Sigmoid colon (tissue), 7 donors: ENCODE results near the gene IER5. TPM values are rescaled to one million over a fixed set of nuclear protein-coding genes. Genes with fewer than 3 reads are reported as not detected.

Source experiments
- DNase-seq: peaks from one replicate; pipeline ENCODE4 v3.0.0-alpha.2; 2019
- H3K27ac ChIP-seq, 4 donors: fragments of 200-600 bp; sonication (generic); one replicate each; pipeline ENCODE4 v1.5.1; 2016 to 2019; ENCODE audit warnings: mild to moderate bottlenecking in 1 of 4
- H3K27me3 ChIP-seq, 3 donors: fragments of 200-600 bp; sonication (generic); one replicate each; pipeline ENCODE4 v1.5.1; 2019; ENCODE audit warnings: mild to moderate bottlenecking in 1 of 3
- H3K36me3 ChIP-seq, 4 donors: fragments of 200-600 bp; sonication (generic); one replicate each; pipeline ENCODE4 v1.5.1; 2016 to 2019
- H3K4me1 ChIP-seq, 4 donors: fragments of 200-600 bp; sonication (generic); one replicate each; pipeline ENCODE4 v1.5.1; 2017 to 2019
- H3K4me3 ChIP-seq, 4 donors: fragments of 200-600 bp; sonication (generic); one replicate each; pipeline ENCODE4 v1.5.1; 2017 to 2019; ENCODE audit warnings: mild to moderate bottlenecking in 2 of 4, moderate library complexity in 1 of 4
- H3K9me3 ChIP-seq, 4 donors: fragments of 200-600 bp in 3 of 4; sonication (generic) in 3 of 4; one replicate each; pipeline versions ENCODE4 v1.5.1 to v1.6.1; 2013 to 2019
- EP300 ChIP-seq, 4 donors: sonication (generic); formaldehyde crosslinking; IDR thresholded peaks; one replicate each; pipeline ENCODE4 v1.6.1; 2017; ENCODE audit warnings: antibody characterized with exemption in 4 of 4
- POLR2A ChIP-seq, 2 donors: fragments of 450-650 bp; IDR thresholded peaks; one replicate each; pipeline ENCODE4 v1.6.1; 2016; ENCODE audit warnings: antibody characterized with exemption in 2 of 2, mild to moderate bottlenecking in 2 of 2, moderate library complexity in 2 of 2
- POLR2AphosphoS5 ChIP-seq, 4 donors: sonication (generic); formaldehyde crosslinking; IDR thresholded peaks; one replicate each; pipeline ENCODE4 v1.6.1; 2017; ENCODE audit warnings: antibody characterized with exemption in 4 of 4
- WGBS, 2 donors: extraction: QIAGEN DNeasy Blood & Tissue Kit; methylation state at CpG; one replicate each; pipeline ENCODE4 v1.1.7; 2013; 5-methylcytosine and 5-hydroxymethylcytosine counted together
- intact Hi-C: fragments of 100-400 bp; cut with DNase I; formaldehyde crosslinking; loops from one replicate; pipeline ENCODE4 v1.15.1; 2023
- polyA plus RNA-seq, 3 donors: library from polyadenylated mRNA; stranded (reverse); fragments of 200-250 nt; gene quantifications; one replicate each; pipeline ENCODE4 v1.2.3, GENCODE V29; 2013
- total RNA-seq, 4 donors: library from RNA; depleted of rRNA; stranded (reverse); fragments of >200 nt; gene quantifications; one replicate each; pipeline ENCODE4 v1.1.0, GENCODE V29; 2016
- TF ChIP-seq, protein P1 (sequence below), 4 experiments: fragments of 450-650 bp in 3 of 4; fragments of 200-600 bp in 1 of 4; IDR thresholded peaks; one replicate each; pipeline ENCODE4 v1.5.1; 2016 to 2019; ENCODE audit warnings: antibody characterized with exemption in 4 of 4, mild to moderate bottlenecking in 3 of 4, moderate library complexity in 2 of 4
- donor health status: healthy with polysubstance abuse.
- donor health status: Bipolar disorder and iron deficiency.
- donor health status: healthy.

Gene IER5
- total and polyA plus RNA-seq, 7 donors, result 7.7 to 11.7 (median 9.6) TPM

DNA sequence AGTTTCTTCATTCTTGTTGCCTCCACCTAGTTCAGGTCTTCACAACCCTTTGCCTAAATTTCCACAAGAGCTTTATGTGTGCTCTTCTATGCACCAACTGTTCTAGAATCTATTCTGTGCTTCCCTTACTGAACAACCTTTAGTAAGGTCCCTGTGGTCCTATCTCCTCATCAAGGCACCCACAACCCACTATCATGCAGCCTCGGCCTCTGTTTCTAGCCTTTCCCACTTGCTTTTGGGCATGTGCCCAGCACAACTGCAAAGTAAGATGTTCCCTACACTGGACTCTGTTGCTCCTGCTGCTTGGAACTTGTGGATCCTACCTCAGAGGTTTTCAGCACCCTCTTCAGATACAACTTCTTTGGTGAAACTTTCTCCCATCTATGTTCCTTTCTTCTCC, 2.4 kb upstream of the IER5 start:
- DNase-seq, result no peak
- WGBS, 2 donors, result 96 to 99% methylated on average over 1 of the region's 1 CpG
- no peak for TF ChIP-seq POLR2A (IDR thresholded peaks at IDR 0.05)
- no peak for TF ChIP-seq POLR2AphosphoS5 (IDR thresholded peaks at IDR 0.05)
- no peak for TF ChIP-seq EP300 (IDR thresholded peaks at IDR 0.05)
- TF ChIP-seq, protein P1, sequence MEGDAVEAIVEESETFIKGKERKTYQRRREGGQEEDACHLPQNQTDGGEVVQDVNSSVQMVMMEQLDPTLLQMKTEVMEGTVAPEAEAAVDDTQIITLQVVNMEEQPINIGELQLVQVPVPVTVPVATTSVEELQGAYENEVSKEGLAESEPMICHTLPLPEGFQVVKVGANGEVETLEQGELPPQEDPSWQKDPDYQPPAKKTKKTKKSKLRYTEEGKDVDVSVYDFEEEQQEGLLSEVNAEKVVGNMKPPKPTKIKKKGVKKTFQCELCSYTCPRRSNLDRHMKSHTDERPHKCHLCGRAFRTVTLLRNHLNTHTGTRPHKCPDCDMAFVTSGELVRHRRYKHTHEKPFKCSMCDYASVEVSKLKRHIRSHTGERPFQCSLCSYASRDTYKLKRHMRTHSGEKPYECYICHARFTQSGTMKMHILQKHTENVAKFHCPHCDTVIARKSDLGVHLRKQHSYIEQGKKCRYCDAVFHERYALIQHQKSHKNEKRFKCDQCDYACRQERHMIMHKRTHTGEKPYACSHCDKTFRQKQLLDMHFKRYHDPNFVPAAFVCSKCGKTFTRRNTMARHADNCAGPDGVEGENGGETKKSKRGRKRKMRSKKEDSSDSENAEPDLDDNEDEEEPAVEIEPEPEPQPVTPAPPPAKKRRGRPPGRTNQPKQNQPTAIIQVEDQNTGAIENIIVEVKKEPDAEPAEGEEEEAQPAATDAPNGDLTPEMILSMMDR (IDR thresholded peaks at IDR 0.05), result no peak
- peaks cover 0 to 17% (median 11%) of the 10 kb centered on the region in 4 donors for H3K4me1 ChIP-seq
- H3K9me3 ChIP-seq, result no peaks in the 10 kb centered on the region
- intact Hi-C loops, result loop anchor here (5.0 kb wide), 2 partner anchors 64 to 174 kb away; partner anchors contain the start of genes KIAA1614 and STX6
- H3K36me3 ChIP-seq, result no peaks in the 10 kb centered on the region
- H3K27ac ChIP-seq, result no peak overlapping the region
- H3K4me3 ChIP-seq, result no peak overlapping the region
- no peaks in the 10 kb centered on the region for H3K27me3 ChIP-seq

DNA sequence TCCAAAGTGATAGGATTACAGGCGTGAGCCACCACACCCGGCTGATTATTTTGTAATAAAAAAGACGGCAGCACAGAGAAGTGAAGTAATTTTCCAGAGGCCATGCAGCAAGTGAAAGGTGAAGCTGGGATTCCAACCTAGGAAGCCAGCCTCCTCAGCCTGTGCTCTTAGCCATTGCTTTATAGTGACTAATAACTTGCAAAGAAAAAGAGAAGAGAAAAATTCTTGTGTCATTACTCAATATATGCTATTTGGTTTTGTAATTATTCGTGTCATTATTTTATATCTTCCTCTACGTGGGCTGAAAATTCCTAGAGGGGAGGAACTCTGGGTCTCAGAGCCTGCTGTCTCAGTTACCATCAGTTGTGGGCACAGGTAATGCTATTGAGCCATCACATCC, 1.6 kb upstream of the IER5 start:
- Histone ChIP-seq H3K27ac (no peak overlapping the region), H3K27me3 (no peaks in the 10 kb centered on the region), H3K4me3 (no peak overlapping the region), H3K9me3 (no peaks in the 10 kb centered on the region), H3K4me1 (peaks cover 0 to 24% (median 20%) of the 10 kb centered on the region in 4 donors), H3K36me3 (no peaks in the 10 kb centered on the region)
- 46 to 65% methylated on average over 5 of the region's 5 CpGs for WGBS, 2 donors
- DNase-seq, result no peak
- TF ChIP-seq EP300 (IDR thresholded peaks at IDR 0.05) (no peak), POLR2AphosphoS5 (IDR thresholded peaks at IDR 0.05) (no peak)
- TF ChIP-seq, protein P1 (IDR thresholded peaks at IDR 0.05), result no peak
- intact Hi-C loops, result loop anchor here (5.0 kb wide), 2 partner anchors 65 to 175 kb away; partner anchors contain the start of genes KIAA1614 and STX6

DNA sequence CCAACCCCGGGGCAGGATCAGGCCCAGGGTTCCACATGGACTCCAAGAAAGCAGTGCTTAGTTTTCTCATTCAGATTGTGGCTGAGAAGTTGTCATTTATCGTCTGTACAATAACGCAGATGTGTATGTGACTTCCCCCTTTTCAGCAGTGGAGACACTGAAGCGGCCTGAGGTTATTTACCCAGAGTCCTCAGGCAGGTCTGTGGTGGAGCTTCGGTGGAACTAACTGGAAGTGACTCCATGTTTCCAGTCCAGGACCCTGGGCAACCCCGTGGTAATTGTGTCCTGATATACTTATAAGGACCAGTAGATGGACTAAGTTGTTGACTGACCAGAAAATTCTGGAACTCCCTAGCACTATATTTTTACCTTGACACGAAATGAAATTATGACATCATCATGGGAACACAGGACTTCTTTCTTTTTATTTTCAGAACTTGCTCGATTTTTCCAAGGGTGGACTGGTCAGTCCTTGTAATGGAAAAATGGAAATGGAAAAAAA, 1.0 kb upstream of the IER5 start:
- Histone ChIP-seq H3K4me1 (peaks cover 0 to 29% (median 25%) of the 10 kb centered on the region in 4 donors), H3K4me3 (no peak overlapping the region), H3K36me3 (no peaks in the 10 kb centered on the region), H3K27me3 (no peaks in the 10 kb centered on the region), H3K27ac (peak overlapping the region in 1 of 4 donors; percentile 99), H3K9me3 (no peaks in the 10 kb centered on the region)
- DNase-seq, result no peak
- intact Hi-C loops, result loop anchor here (5.0 kb wide), 2 partner anchors 65 to 175 kb away; partner anchors contain the start of genes KIAA1614 and STX6
- no peak for TF ChIP-seq POLR2A (IDR thresholded peaks at IDR 0.05)
- TF ChIP-seq EP300 (IDR thresholded peaks at IDR 0.05), result no peak
- TF ChIP-seq, protein P1 (IDR thresholded peaks at IDR 0.05), result no peak
- TF ChIP-seq POLR2AphosphoS5 (IDR thresholded peaks at IDR 0.05), result no peak
- 57 to 80% methylated on average over 8 of the region's 8 CpGs for WGBS, 2 donors

DNA sequence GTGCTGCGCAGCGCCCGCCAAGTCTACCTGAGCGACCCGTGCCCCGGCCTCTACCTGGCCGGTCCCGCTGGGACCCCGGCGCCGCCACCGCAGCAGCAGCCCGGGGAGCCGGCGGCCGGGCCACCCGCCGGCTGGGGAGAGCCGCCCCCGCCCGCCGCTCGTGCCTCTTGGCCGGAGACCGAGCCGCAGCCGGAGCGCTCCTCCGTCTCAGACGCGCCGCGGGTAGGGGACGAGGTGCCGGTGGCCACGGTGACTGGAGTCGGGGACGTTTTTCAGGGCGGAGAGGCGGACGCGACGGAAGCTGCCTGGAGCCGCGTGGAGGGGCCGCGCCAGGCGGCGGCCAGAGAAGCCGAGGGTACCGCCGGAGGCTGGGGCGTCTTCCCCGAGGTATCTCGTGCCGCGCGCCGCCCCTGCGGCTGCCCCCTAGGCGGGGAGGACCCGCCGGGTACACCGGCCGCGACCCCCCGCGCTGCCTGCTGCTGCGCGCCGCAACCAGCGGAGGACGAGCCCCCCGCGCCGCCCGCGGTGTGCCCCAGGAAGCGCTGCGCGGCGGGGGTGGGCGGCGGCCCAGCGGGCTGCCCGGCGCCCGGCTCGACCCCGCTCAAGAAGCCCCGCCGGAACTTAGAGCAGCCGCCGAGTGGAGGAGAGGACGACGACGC, 646 bp downstream of the IER5 start:
- no peak for DNase-seq
- Histone ChIP-seq H3K27me3 (no peaks in the 10 kb centered on the region), H3K36me3 (no peaks in the 10 kb centered on the region), H3K9me3 (no peaks in the 10 kb centered on the region), H3K4me1 (peaks cover 0 to 45% (median 39%) of the 10 kb centered on the region in 4 donors), H3K27ac (peak overlapping the region; percentile 90 to 99 (median 95)), H3K4me3 (peak overlapping the region; percentile 65 to 97 (median 84))
- WGBS, 2 donors, result 0% methylated on average over 97 of the region's 97 CpGs
- intact Hi-C loops, result loop anchor here (2.0 to 5.0 kb wide), 4 partner anchors 54 to 177 kb away; partner anchors contain the start of genes KIAA1614, MR1 and STX6
- no peak for TF ChIP-seq POLR2A (IDR thresholded peaks at IDR 0.05)
- TF ChIP-seq EP300 (IDR thresholded peaks at IDR 0.05), result no peak
- TF ChIP-seq, protein P1 (IDR thresholded peaks at IDR 0.05), result no peak
- no peak for TF ChIP-seq POLR2AphosphoS5 (IDR thresholded peaks at IDR 0.05)
